A549 (cell line): Measurements from ENCODE around the gene MOB1A. TPM values are rescaled to one million over a fixed set of nuclear protein-coding genes. Genes with fewer than 3 reads are reported as not detected.

Experiments used
- ATAC-seq, 2 experiments: fragments of 200-7000 bp in 1 of 2; fragments of >200 bp in 1 of 2; cut with Nextera tagmentation in 1 of 2; cut with Tn5 transposase in 1 of 2; 3 replicates each; pipeline versions ENCODE4 v1.8.0 to v1.9.1; 2018 to 2020; ENCODE audit warnings: mild to moderate bottlenecking in 1 of 2, moderate library complexity in 1 of 2
- CTCF ChIA-PET: fragments of 300-600 bp; sonication (Branson Sonifier 250); formaldehyde crosslinking; extraction: SDS; loops from one replicate; lab custom pipeline; 2021; ENCODE audit warnings: antibody characterized with exemption, inconsistent platforms; lab: Yijun Ruan, JAX
- POLR2A ChIA-PET: fragments of 350-600 bp; formaldehyde crosslinking; extraction: SDS; loops from one replicate; lab custom pipeline; 2021; ENCODE audit warnings: antibody characterized with exemption, inconsistent platforms; lab: Yijun Ruan, JAX
- DNase-seq, 2 experiments: peaks; one replicate each; pipeline versions ENCODE4 v3.0.0 to v3.0.0-alpha.2; 2011 to 2016; ENCODE audit warnings: low read depth in 1 of 2, low spot score in 1 of 2
- FAIRE-seq: peaks from 2 replicates; lab custom pipeline; 2011; peaks lifted over from hg19 to GRCh38; lab: Jason Lieb, UNC
- H3K27ac ChIP-seq, 2 experiments: fragments of >200 bp; sonication (Bioruptor Twin); formaldehyde crosslinking; 3 replicates each; pipeline ENCODE4 v1.5.1; 2016 to 2017
- H3K4me1 ChIP-seq: fragments of >200 bp; sonication (Bioruptor Twin); formaldehyde crosslinking; 3 replicates; pipeline ENCODE4 v1.6.1; 2016
- H3K4me2 ChIP-seq: fragments of >200 bp; sonication (Bioruptor Twin); formaldehyde crosslinking; 3 replicates; pipeline ENCODE4 v1.6.1; 2016
- H3K4me3 ChIP-seq: fragments of >200 bp; sonication (Bioruptor Twin); formaldehyde crosslinking; 3 replicates; pipeline ENCODE4 v1.5.1; 2016
- H3K9me3 ChIP-seq: fragments of >200 bp; sonication (Bioruptor Twin); formaldehyde crosslinking; 3 replicates; pipeline ENCODE4 v1.6.1; 2016
- BCL3 ChIP-seq: fragments of >200 bp; sonication (Bioruptor Twin); formaldehyde crosslinking; IDR thresholded peaks from 3 replicates; pipeline ENCODE4 v1.6.1; 2016
- CEBPB ChIP-seq, 2 experiments: fragments of >200 bp in 1 of 2; sonication (Bioruptor Twin) in 1 of 2; formaldehyde crosslinking in 1 of 2; IDR thresholded peaks; 2 replicates each; pipeline ENCODE4 v1.6.1; 2012 to 2016
- EHF ChIP-seq: fragments of 250-450 bp; sonication (Bioruptor Pico); IDR thresholded peaks from 2 replicates; pipeline ENCODE4 v1.5.0; 2020; ENCODE audit warnings: mild to moderate bottlenecking
- GATA3 ChIP-seq: IDR thresholded peaks from 2 replicates; pipeline ENCODE4 v1.6.1; 2012; ENCODE audit warnings: borderline replicate concordance
- NFE2L2 ChIP-seq: fragments of 150-350 bp; conservative IDR thresholded peaks from 2 replicates; pipeline ENCODE4 v1.6.1; 2014; ENCODE audit warnings: low read length
- NPAS2 ChIP-seq: fragments of 250-450 bp; sonication (Bioruptor Pico); IDR thresholded peaks from 2 replicates; pipeline ENCODE4 v1.8.0; 2022; ENCODE audit warnings: mild to moderate bottlenecking, moderate library complexity, borderline replicate concordance
- NR3C1 ChIP-seq: fragments of >200 bp; sonication (Bioruptor Twin); formaldehyde crosslinking; IDR thresholded peaks from 3 replicates; pipeline ENCODE4 v1.6.1; 2017
- PHF8 ChIP-seq: fragments of 200-600 bp; sonication (generic); IDR thresholded peaks from 2 replicates; pipeline ENCODE4 v1.6.1; 2016; ENCODE audit warnings: low read depth, mild to moderate bottlenecking, antibody characterized with exemption, moderate library complexity, borderline replicate concordance
- POLR2A ChIP-seq: IDR thresholded peaks from 2 replicates; pipeline ENCODE4 v1.6.1; 2012; ENCODE audit warnings: mild to moderate bottlenecking, low read length
- RARB ChIP-seq: fragments of 250-450 bp; sonication (Bioruptor Pico); IDR thresholded peaks from 2 replicates; pipeline ENCODE4 v1.8.0; 2021; ENCODE audit warnings: mild to moderate bottlenecking, moderate library complexity
- RCOR1 ChIP-seq: fragments of 150-350 bp; IDR thresholded peaks from 2 replicates; pipeline ENCODE4 v1.6.1; 2014; ENCODE audit warnings: antibody characterized with exemption, low read length, low read depth
- SMC3 ChIP-seq: fragments of >200 bp; sonication (Bioruptor Twin); formaldehyde crosslinking; IDR thresholded peaks from 3 replicates; pipeline ENCODE4 v1.6.1; 2018; ENCODE audit warnings: inconsistent platforms
- TP53 ChIP-seq: fragments of 250-450 bp; sonication (Bioruptor Pico); IDR thresholded peaks from 2 replicates; pipeline ENCODE4 v1.5.0; 2021; ENCODE audit warnings: mild to moderate bottlenecking, moderate library complexity
- ZFP36 ChIP-seq: fragments of 450-650 bp; IDR thresholded peaks from 2 replicates; pipeline ENCODE4 v1.6.1; 2014; ENCODE audit warnings: borderline replicate concordance; ENCODE audit not compliant: partially characterized antibody
- whole genome bisulfite sequencing: methylation state at CpG from one replicate; pipeline ENCODE4 v1.1.6; 2017; ENCODE audit errors: missing lambda C conversion rate; 5-methylcytosine and 5-hydroxymethylcytosine counted together
- polyA plus RNA-seq, 4 experiments: library from polyadenylated mRNA; depleted of rRNA in 3 of 4; stranded (reverse); fragments of >200 nt; fragmentation: RNase III in 1 of 4; extraction: RNeasy Plus Mini Kit Qiagen cat#74134 plus additional on column Dnase treatment in 1 of 4; gene quantifications; 2 replicates in 3 of 4; 3 replicates in 1 of 4; pipeline ENCODE4 v1.2.3, GENCODE V29; 2011 to 2017
- TF ChIP-seq, protein P1 (sequence below): fragments of >200 bp; sonication (Bioruptor Twin); formaldehyde crosslinking; IDR thresholded peaks from 2 replicates; pipeline ENCODE4 v1.6.1; 2016
- TF ChIP-seq, protein P2 (sequence below): fragments of 450-650 bp; IDR thresholded peaks from 2 replicates; pipeline ENCODE4 v1.6.1; 2014; ENCODE audit warnings: antibody characterized with exemption

MOB1A gene
- polyA plus RNA-seq, 2 of the 4 experiments (the other 2 are of a cell fraction): 72.6 to 108 TPM

GRCh38 chr2:74149570-74150319, 28.9 kb downstream of the MOB1A start:
- WGBS: 95% methylated on average over 7 of the region's 7 CpGs
- H3K9me3 ChIP-seq: no peaks in the 10 kb centered on the region
- ATAC-seq (no peak), FAIRE-seq (no peak), DNase-seq (no peak)
- no peak overlapping the region for H3K4me3 ChIP-seq
- ChIA-PET POLR2A (interaction anchor here (1.1 kb wide), 1 partner anchor 29 kb away, joined by 5 read pairs; no protein-coding TSS in a partner anchor), CTCF (interaction anchor here (0.9 to 6.7 kb wide), 11 partner anchors 11 to 334 kb away, joined by 3 to 100 read pairs (median 9); partner anchors contain the start of genes MOB1A, MTHFD2 and STAMBP)
- no peak overlapping the region for H3K4me2 ChIP-seq
- TF ChIP-seq ZFP36 (no peak), PHF8 (no peak), POLR2A (no peak), EHF (CRISPR knock-in tag) (no peak), NFE2L2 (no peak), RARB (CRISPR knock-in tag) (no peak)
- TF ChIP-seq, protein P1, sequence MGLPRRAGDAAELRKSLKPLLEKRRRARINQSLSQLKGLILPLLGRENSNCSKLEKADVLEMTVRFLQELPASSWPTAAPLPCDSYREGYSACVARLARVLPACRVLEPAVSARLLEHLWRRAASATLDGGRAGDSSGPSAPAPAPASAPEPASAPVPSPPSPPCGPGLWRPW: no peak
- no peak overlapping the region for H3K27ac ChIP-seq
- H3K4me1 ChIP-seq: peaks cover 15% of the 10 kb centered on the region

GRCh38 chr2:74149247-74149525, 29.5 kb downstream of the MOB1A start:
- no peak for FAIRE-seq
- TF ChIP-seq NR3C1 (no peak), BCL3 (no peak), GATA3 (no peak), NPAS2 (CRISPR knock-in tag) (no peak), SMC3 (no peak), RCOR1 (no peak), CEBPB (IDR thresholded peaks at IDR 0.05) (no peak)
- TF ChIP-seq, protein P2, sequence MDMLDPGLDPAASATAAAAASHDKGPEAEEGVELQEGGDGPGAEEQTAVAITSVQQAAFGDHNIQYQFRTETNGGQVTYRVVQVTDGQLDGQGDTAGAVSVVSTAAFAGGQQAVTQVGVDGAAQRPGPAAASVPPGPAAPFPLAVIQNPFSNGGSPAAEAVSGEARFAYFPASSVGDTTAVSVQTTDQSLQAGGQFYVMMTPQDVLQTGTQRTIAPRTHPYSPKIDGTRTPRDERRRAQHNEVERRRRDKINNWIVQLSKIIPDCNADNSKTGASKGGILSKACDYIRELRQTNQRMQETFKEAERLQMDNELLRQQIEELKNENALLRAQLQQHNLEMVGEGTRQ: no peak
- TF ChIP-seq, all 56 proteins: peak for 0
- Histone ChIP-seq H3K4me1 (peaks cover 15% of the 10 kb centered on the region), H3K27ac (no peak overlapping the region), H3K4me2 (no peak overlapping the region), H3K9me3 (no peaks in the 10 kb centered on the region), H3K4me3 (no peak overlapping the region)
- 85% methylated on average over 5 of the region's 5 CpGs for WGBS
- no peak for ATAC-seq
- ChIA-PET POLR2A (interaction anchor here (0.6 kb wide), 1 partner anchor 29 kb away, joined by 4 read pairs; the partner anchor contains the start of gene MOB1A), CTCF (interaction anchor here (0.9 to 6.7 kb wide), 9 partner anchors 11 to 333 kb away, joined by 3 to 100 read pairs (median 8); partner anchors contain the start of genes MTHFD2 and STAMBP)
- DNase-seq: no peak

- no peak for FAIRE-seq
- CTCF ChIA-PET: interaction anchor here (0.5 to 6.7 kb wide), 14 partner anchors 10 to 326 kb away, joined by 3 to 100 read pairs (median 6); partner anchors contain the start of genes MTHFD2 and STAMBP
Observed at GRCh38 chr2:74148457-74149246, 30.0 kb downstream of the MOB1A start.

More at GRCh38 chr2:74148457-74149246, 30.0 kb downstream of the MOB1A start:
- POLR2A ChIA-PET: interaction anchor here (0.6 kb wide), 2 partner anchors 20 to 30 kb away, joined by 4 to 5 read pairs; partner anchors contain the start of gene MOB1A
- DNase-seq (no peak), ATAC-seq (peak; percentile 1 to 4; a peak in 3 of 6 replicates)
- Histone ChIP-seq H3K27ac (peak overlapping the region; percentile 88 to 94), H3K4me3 (peak overlapping the region; percentile 82), H3K9me3 (no peaks in the 10 kb centered on the region), H3K4me1 (peaks cover 15% of the 10 kb centered on the region), H3K4me2 (peak overlapping the region; percentile 94)
- 89% methylated on average over 16 of the region's 16 CpGs for WGBS
- TF ChIP-seq POLR2A (no peak), TP53 (CRISPR knock-in tag) (0 out of 2 replicates have a peak, but pooled peaks have one; percentile 5)
